Sigmoid colon (tissue), 7 donors: ENCODE data around the gene TPGS1. TPM values are rescaled to one million over a fixed set of nuclear protein-coding genes. Genes with fewer than 3 reads are reported as not detected.

Experiments
- DNase-seq: peaks from one replicate; pipeline ENCODE4 v3.0.0-alpha.2; 2019
- H3K27ac ChIP-seq, 4 donors: fragments of 200-600 bp; sonication (generic); one replicate each; pipeline ENCODE4 v1.5.1; 2016 to 2019; ENCODE audit warnings: mild to moderate bottlenecking in 1 of 4
- H3K27me3 ChIP-seq, 3 donors: fragments of 200-600 bp; sonication (generic); one replicate each; pipeline ENCODE4 v1.5.1; 2019; ENCODE audit warnings: mild to moderate bottlenecking in 1 of 3
- H3K36me3 ChIP-seq, 4 donors: fragments of 200-600 bp; sonication (generic); one replicate each; pipeline ENCODE4 v1.5.1; 2016 to 2019
- H3K4me1 ChIP-seq, 4 donors: fragments of 200-600 bp; sonication (generic); one replicate each; pipeline ENCODE4 v1.5.1; 2017 to 2019
- H3K4me3 ChIP-seq, 4 donors: fragments of 200-600 bp; sonication (generic); one replicate each; pipeline ENCODE4 v1.5.1; 2017 to 2019; ENCODE audit warnings: mild to moderate bottlenecking in 2 of 4, moderate library complexity in 1 of 4
- H3K9me3 ChIP-seq, 4 donors: fragments of 200-600 bp in 3 of 4; sonication (generic) in 3 of 4; one replicate each; pipeline versions ENCODE4 v1.5.1 to v1.6.1; 2013 to 2019
- CTCF ChIP-seq, 4 experiments: fragments of 450-650 bp in 3 of 4; fragments of 200-600 bp in 1 of 4; IDR thresholded peaks; one replicate each; pipeline ENCODE4 v1.5.1; 2016 to 2019; ENCODE audit warnings: antibody characterized with exemption in 4 of 4, mild to moderate bottlenecking in 3 of 4, moderate library complexity in 2 of 4
- EP300 ChIP-seq, 4 donors: sonication (generic); formaldehyde crosslinking; IDR thresholded peaks; one replicate each; pipeline ENCODE4 v1.6.1; 2017; ENCODE audit warnings: antibody characterized with exemption in 4 of 4
- POLR2A ChIP-seq, 2 donors: fragments of 450-650 bp; IDR thresholded peaks; one replicate each; pipeline ENCODE4 v1.6.1; 2016; ENCODE audit warnings: antibody characterized with exemption in 2 of 2, mild to moderate bottlenecking in 2 of 2, moderate library complexity in 2 of 2
- POLR2AphosphoS5 ChIP-seq, 4 donors: sonication (generic); formaldehyde crosslinking; IDR thresholded peaks; one replicate each; pipeline ENCODE4 v1.6.1; 2017; ENCODE audit warnings: antibody characterized with exemption in 4 of 4
- WGBS, 2 donors: extraction: QIAGEN DNeasy Blood & Tissue Kit; methylation state at CpG; one replicate each; pipeline ENCODE4 v1.1.7; 2013; 5-methylcytosine and 5-hydroxymethylcytosine counted together
- intact Hi-C: fragments of 100-400 bp; cut with DNase I; formaldehyde crosslinking; loops from one replicate; pipeline ENCODE4 v1.15.1; 2023
- polyA plus RNA-seq, 3 donors: library from polyadenylated mRNA; stranded (reverse); fragments of 200-250 nt; gene quantifications; one replicate each; pipeline ENCODE4 v1.2.3, GENCODE V29; 2013
- total RNA-seq, 4 donors: library from RNA; depleted of rRNA; stranded (reverse); fragments of >200 nt; gene quantifications; one replicate each; pipeline ENCODE4 v1.1.0, GENCODE V29; 2016
- donor health status: healthy with polysubstance abuse.
- donor health status: Bipolar disorder and iron deficiency.
- donor health status: healthy.

The TPGS1 gene
- total and polyA plus RNA-seq, 7 donors, result 14.3 to 78.8 (median 36.3) TPM

GRCh38 chr19:558770-559439 is 51.6 kb downstream of the TPGS1 start:
- Histone ChIP-seq H3K9me3 (no peaks in the 10 kb centered on the region), H3K36me3 (no peaks in the 10 kb centered on the region), H3K4me1 (peaks cover 0 to 17% (median 12%) of the 10 kb centered on the region in 4 donors), H3K27ac (peak overlapping the region in 3 of 4 donors; percentile 3 to 62 (median 52)), H3K27me3 (no peaks in the 10 kb centered on the region), H3K4me3 (no peak overlapping the region)
- DNase-seq, result no peak
- TF ChIP-seq POLR2A (IDR thresholded peaks at IDR 0.05), result no peak
- TF ChIP-seq CTCF (IDR thresholded peaks at IDR 0.05), result no peak
- TF ChIP-seq POLR2AphosphoS5 (IDR thresholded peaks at IDR 0.05), result peak in 2 of 4 donors; percentile 15 to 37
- TF ChIP-seq EP300 (IDR thresholded peaks at IDR 0.05), result no peak
- intact Hi-C loops, result no loop called here
- WGBS, 2 donors, result 53 to 54% methylated on average over 21 of the region's 21 CpGs

- 68 to 78% methylated on average over 12 of the region's 12 CpGs for WGBS, 2 donors
- no peak overlapping the region for H3K4me3 ChIP-seq
- no peak overlapping the region for H3K27ac ChIP-seq
These were observed 52.8 kb downstream of the TPGS1 start for GRCh38 chr19:560121-560520.

GRCh38 chr19:566403-566802 is 59.1 kb downstream of the TPGS1 start:
- peak; percentile 96 for DNase-seq
- no peaks in the 10 kb centered on the region for H3K27me3 ChIP-seq
- peak overlapping the region; percentile 38 to 91 (median 80) for H3K27ac ChIP-seq
- H3K36me3 ChIP-seq, result no peaks in the 10 kb centered on the region
- H3K9me3 ChIP-seq, result no peaks in the 10 kb centered on the region
- peak overlapping the region in 3 of 4 donors; percentile 8 to 24 (median 21) for H3K4me3 ChIP-seq
- WGBS, 2 donors, result 74 to 90% methylated on average over 18 to 19 of the region's 19 CpGs
- TF ChIP-seq CTCF (IDR thresholded peaks at IDR 0.05) (no peak), POLR2AphosphoS5 (IDR thresholded peaks at IDR 0.05) (peak; percentile 93 to 99 (median 97)), EP300 (IDR thresholded peaks at IDR 0.05) (peak; percentile 89 to 96 (median 94)), POLR2A (IDR thresholded peaks at IDR 0.05) (no peak)
- peaks cover 0 to 23% (median 17%) of the 10 kb centered on the region in 4 donors for H3K4me1 ChIP-seq
- intact Hi-C loops, result no loop called here

More at GRCh38 chr19:560121-560520, 52.8 kb downstream of the TPGS1 start:
- H3K36me3 ChIP-seq, result no peaks in the 10 kb centered on the region
- peaks cover 0 to 17% (median 12%) of the 10 kb centered on the region in 4 donors for H3K4me1 ChIP-seq
- no peak for TF ChIP-seq POLR2AphosphoS5 (IDR thresholded peaks at IDR 0.05)
- TF ChIP-seq EP300 (IDR thresholded peaks at IDR 0.05), result no peak
- TF ChIP-seq POLR2A (IDR thresholded peaks at IDR 0.05), result no peak
- intact Hi-C loops, result no loop called here
- no peak for DNase-seq
- no peaks in the 10 kb centered on the region for H3K27me3 ChIP-seq
- H3K9me3 ChIP-seq, result no peaks in the 10 kb centered on the region

GRCh38 chr19:566844-567243 is 59.5 kb downstream of the TPGS1 start:
- Histone ChIP-seq H3K4me1 (peaks cover 0 to 27% (median 20%) of the 10 kb centered on the region in 4 donors), H3K4me3 (peak overlapping the region in 3 of 4 donors; percentile 8 to 24 (median 21)), H3K27me3 (no peaks in the 10 kb centered on the region), H3K9me3 (no peaks in the 10 kb centered on the region), H3K36me3 (no peaks in the 10 kb centered on the region), H3K27ac (peak overlapping the region; percentile 38 to 91 (median 80))
- DNase-seq, result peak; percentile 65
- intact Hi-C loops, result no loop called here
- 84 to 85% methylated on average over 16 of the region's 16 CpGs for WGBS, 2 donors
- TF ChIP-seq POLR2AphosphoS5 (IDR thresholded peaks at IDR 0.05), result no peak
- no peak for TF ChIP-seq EP300 (IDR thresholded peaks at IDR 0.05)
- no peak for TF ChIP-seq POLR2A (IDR thresholded peaks at IDR 0.05)
- TF ChIP-seq CTCF (IDR thresholded peaks at IDR 0.05), result no peak

GRCh38 chr19:567296-567900 is 60.1 kb downstream of the TPGS1 start:
- Histone ChIP-seq H3K9me3 (no peaks in the 10 kb centered on the region), H3K4me3 (peak overlapping the region in 2 of 4 donors; percentile 8 to 24), H3K27ac (peak overlapping the region in 3 of 4 donors; percentile 78 to 91 (median 83)), H3K4me1 (peaks cover 0 to 29% (median 21%) of the 10 kb centered on the region in 4 donors), H3K36me3 (no peaks in the 10 kb centered on the region), H3K27me3 (no peaks in the 10 kb centered on the region)
- WGBS, 2 donors, result 93 to 94% methylated on average over 22 of the region's 22 CpGs
- peak; percentile 56 for DNase-seq
- intact Hi-C loops, result no loop called here
- TF ChIP-seq EP300 (IDR thresholded peaks at IDR 0.05), result no peak
- TF ChIP-seq POLR2AphosphoS5 (IDR thresholded peaks at IDR 0.05), result no peak
- no peak for TF ChIP-seq POLR2A (IDR thresholded peaks at IDR 0.05)
- no peak for TF ChIP-seq CTCF (IDR thresholded peaks at IDR 0.05)
